SK-N-SH (cell line): ENCODE data around the gene TMCO4. TPM values are rescaled to one million over a fixed set of nuclear protein-coding genes. Genes with fewer than 3 reads are reported as not detected.

ENCODE experiments used
- CTCF ChIA-PET: fragments of 300-600, 350-600 bp; formaldehyde crosslinking; extraction: SDS; loops from one replicate; lab custom pipeline; 2021; lab: Yijun Ruan, JAX
- POLR2A ChIA-PET: fragments of 350-600 bp; sonication (Branson Sonifier 250); formaldehyde crosslinking; extraction: SDS; loops from one replicate; lab custom pipeline; 2020; ENCODE audit warnings: antibody characterized with exemption, inconsistent platforms; lab: Yijun Ruan, JAX
- DNase-seq: peaks from one replicate; pipeline ENCODE4 v3.0.0; 2012
- H2AFZ ChIP-seq: fragments of 200-600 bp; sonication (generic); 2 replicates; pipeline ENCODE4 v1.8.1; 2016; ENCODE audit warnings: antibody characterized with exemption, mild to moderate bottlenecking, low read depth
- H3F3A ChIP-seq: fragments of 200-600 bp; sonication (generic); replicated peaks from 2 replicates; pipeline ENCODE3; 2016; ENCODE audit warnings: antibody characterized with exemption, mild to moderate bottlenecking; ENCODE audit not compliant: insufficient read depth
- H3K27ac ChIP-seq, 2 experiments: fragments of 200-500 bp in 1 of 2; fragments of 200-600 bp in 1 of 2; sonication (Bioruptor generic) in 1 of 2; sonication (generic), shearing (Covaris generic) in 1 of 2; 2 replicates each; pipeline versions ENCODE4 v1.5.1 to v1.6.1; 2014 to 2016; ENCODE audit warnings: low read depth in 2 of 2, inconsistent platforms in 1 of 2, low read length in 1 of 2, mild to moderate bottlenecking in 1 of 2, mixed read lengths in 1 of 2
- H3K27me3 ChIP-seq: fragments of 200-600 bp; sonication (generic), shearing (Covaris generic); 2 replicates; pipeline ENCODE4 v1.6.1; 2016; ENCODE audit warnings: mixed run types; ENCODE audit not compliant: insufficient read depth
- H3K36me3 ChIP-seq, 2 experiments: fragments of 200-500 bp in 1 of 2; fragments of 200-600 bp in 1 of 2; sonication (Bioruptor generic) in 1 of 2; sonication (generic) in 1 of 2; replicated peaks in 1 of 2; 2 replicates each; pipeline versions ENCODE3 to v1.5.1; 2014 to 2016; ENCODE audit warnings: low read length in 1 of 2, mild to moderate bottlenecking in 1 of 2; ENCODE audit not compliant: insufficient read depth in 2 of 2, control insufficient read depth in 1 of 2
- H3K4me1 ChIP-seq, 2 experiments: fragments of 200-500 bp in 1 of 2; fragments of 200-600 bp in 1 of 2; sonication (Bioruptor generic) in 1 of 2; sonication (generic), shearing (Covaris generic) in 1 of 2; 2 replicates each; pipeline versions ENCODE4 v1.5.1 to v1.6.1; 2014 to 2016; ENCODE audit warnings: low read depth in 1 of 2, low read length in 1 of 2, mixed run types in 1 of 2; ENCODE audit not compliant: insufficient read depth in 2 of 2, control insufficient read depth in 1 of 2
- H3K4me2 ChIP-seq: fragments of 200-600 bp; sonication (generic), shearing (Covaris generic); 2 replicates; pipeline ENCODE4 v1.6.1; 2017; ENCODE audit warnings: mixed run types
- H3K4me3 ChIP-seq, 2 experiments: fragments of 200-500 bp in 1 of 2; fragments of 200-600 bp in 1 of 2; sonication (Bioruptor generic) in 1 of 2; sonication (generic), shearing (Covaris generic) in 1 of 2; 2 replicates each; pipeline versions ENCODE4 v1.5.1 to v1.8.1; 2014 to 2016; ENCODE audit warnings: low read depth in 2 of 2, inconsistent platforms in 1 of 2, low read length in 1 of 2, mild to moderate bottlenecking in 1 of 2, mixed read lengths in 1 of 2, moderate library complexity in 1 of 2
- H3K79me2 ChIP-seq: fragments of 200-600 bp; sonication (generic); 2 replicates; pipeline ENCODE4 v1.8.1; 2017; ENCODE audit warnings: mild to moderate bottlenecking; ENCODE audit not compliant: insufficient read depth
- H3K9ac ChIP-seq: fragments of 200-600 bp; sonication (generic); 2 replicates; pipeline ENCODE4 v1.6.1; 2017; ENCODE audit warnings: mixed run types
- H3K9me2 ChIP-seq: fragments of 200-600 bp; sonication (generic); 2 replicates; pipeline ENCODE4 v1.6.1; 2017; ENCODE audit warnings: mixed run types
- H3K9me3 ChIP-seq: fragments of 200-600 bp; sonication (generic); 2 replicates; pipeline ENCODE4 v1.6.1; 2017; ENCODE audit warnings: mixed run types, mild to moderate bottlenecking, moderate library complexity
- H4K20me1 ChIP-seq: fragments of 200-600 bp; sonication (generic); 2 replicates; pipeline ENCODE4 v1.6.1; 2017; ENCODE audit warnings: mild to moderate bottlenecking, mixed run types; ENCODE audit not compliant: insufficient read depth
- EP300 ChIP-seq, 2 experiments: IDR thresholded peaks; 2 replicates each; pipeline versions ENCODE4 v1.4.0 to v1.6.1; 2012; ENCODE audit warnings: borderline replicate concordance in 1 of 2, low read depth in 1 of 2, low read length in 1 of 2
- FOXJ3 ChIP-seq: sonication (generic); formaldehyde crosslinking; IDR thresholded peaks from 2 replicates; pipeline ENCODE4 v1.5.1; 2020; ENCODE audit warnings: mild to moderate bottlenecking, missing genetic modification reagents
- JUND ChIP-seq: IDR thresholded peaks from 2 replicates; pipeline ENCODE4 v1.4.0; 2012
- MEF2A ChIP-seq: IDR thresholded peaks from 2 replicates; pipeline ENCODE4 v1.4.0; 2012; ENCODE audit warnings: low read depth, borderline replicate concordance
- NFIC ChIP-seq: IDR thresholded peaks from 2 replicates; pipeline ENCODE4 v1.4.0; 2012; ENCODE audit warnings: borderline replicate concordance
- NRF1 ChIP-seq: IDR thresholded peaks from 2 replicates; pipeline ENCODE4 v1.6.1; 2012; ENCODE audit warnings: low read depth, mild to moderate bottlenecking, low read length
- POLR2AphosphoS5 ChIP-seq: IDR thresholded peaks from 2 replicates; pipeline ENCODE4 v1.6.1; 2012; ENCODE audit warnings: low read depth, low read length
- RCOR1 ChIP-seq: fragments of 150-350 bp; IDR thresholded peaks from 2 replicates; pipeline ENCODE4 v1.6.1; 2017; ENCODE audit warnings: antibody characterized with exemption, low read length
- RFX5 ChIP-seq: IDR thresholded peaks from 2 replicates; pipeline ENCODE4 v1.6.1; 2012; ENCODE audit warnings: mild to moderate bottlenecking, improper control_type of control experiment, low read length
- RXRA ChIP-seq: IDR thresholded peaks from 2 replicates; pipeline ENCODE4 v1.4.0; 2012; ENCODE audit warnings: low read depth, mild to moderate bottlenecking, borderline replicate concordance
- SIN3A ChIP-seq: IDR thresholded peaks from 2 replicates; pipeline ENCODE4 v1.6.1; 2012; ENCODE audit warnings: low read depth, mild to moderate bottlenecking, low read length, moderate library complexity, borderline replicate concordance
- TCF12 ChIP-seq: IDR thresholded peaks from 2 replicates; pipeline ENCODE4 v1.4.0; 2012
- WGBS: methylation state at CpG from one replicate; pipeline ENCODE4 v1.1.6; 2017; ENCODE audit warnings: low lambda C conversion rate; 5-methylcytosine and 5-hydroxymethylcytosine counted together
- polyA plus RNA-seq, 3 experiments: library from polyadenylated mRNA; depleted of rRNA; stranded (reverse); fragments of >200 nt; gene quantifications; 2 replicates each; pipeline ENCODE4 v1.2.3, GENCODE V29; 2012
- TF ChIP-seq, protein P1 (sequence below): IDR thresholded peaks from 2 replicates; pipeline ENCODE4 v1.4.0; 2012; ENCODE audit warnings: low read depth
- TF ChIP-seq, protein P2 (sequence below): IDR thresholded peaks from 2 replicates; pipeline ENCODE4 v1.4.0; 2012; ENCODE audit warnings: low read depth, borderline replicate concordance
- TF ChIP-seq, protein P3 (sequence below): IDR thresholded peaks from 2 replicates; pipeline ENCODE4 v1.6.1; 2012; ENCODE audit warnings: mild to moderate bottlenecking, low read depth, low read length, moderate library complexity
- TF ChIP-seq, protein P4 (sequence below): fragments of 200-600 bp; sonication (generic); IDR thresholded peaks from 2 replicates; pipeline ENCODE4 v1.6.1; 2017; ENCODE audit warnings: antibody characterized with exemption, mild to moderate bottlenecking, moderate library complexity
- TF ChIP-seq, protein P5 (sequence below): IDR thresholded peaks from 2 replicates; pipeline ENCODE4; 2012

Gene TMCO4
- polyA plus RNA-seq, 1 of the 3 experiments (the other 2 are of a cell fraction): 4.2 TPM

GRCh38 chr1:19668888-19669287 is 130.8 kb downstream of the TMCO4 start:
- no peaks in the 10 kb centered on the region for H3K79me2 ChIP-seq
- no peaks in the 10 kb centered on the region for H3K36me3 ChIP-seq
- H3K4me3 ChIP-seq: no peak overlapping the region
- 52% methylated on average over 8 of the region's 8 CpGs for WGBS
- no peaks in the 10 kb centered on the region for H3K9me3 ChIP-seq
- TF ChIP-seq FOXJ3: no peak
- TF ChIP-seq, protein P1, sequence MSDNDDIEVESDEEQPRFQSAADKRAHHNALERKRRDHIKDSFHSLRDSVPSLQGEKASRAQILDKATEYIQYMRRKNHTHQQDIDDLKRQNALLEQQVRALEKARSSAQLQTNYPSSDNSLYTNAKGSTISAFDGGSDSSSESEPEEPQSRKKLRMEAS: no peak
- no peak for TF ChIP-seq NFIC
- no peak for TF ChIP-seq JUND
- no peak for TF ChIP-seq RCOR1
- no peak for TF ChIP-seq POLR2AphosphoS5
- no peak for TF ChIP-seq EP300 (IDR thresholded peaks at IDR 0.05; ENCODE audit: borderline replicate concordance in 1 of 2, low read depth in 1 of 2, low read length in 1 of 2)
- no peak for TF ChIP-seq MEF2A
- TF ChIP-seq, protein P2, sequence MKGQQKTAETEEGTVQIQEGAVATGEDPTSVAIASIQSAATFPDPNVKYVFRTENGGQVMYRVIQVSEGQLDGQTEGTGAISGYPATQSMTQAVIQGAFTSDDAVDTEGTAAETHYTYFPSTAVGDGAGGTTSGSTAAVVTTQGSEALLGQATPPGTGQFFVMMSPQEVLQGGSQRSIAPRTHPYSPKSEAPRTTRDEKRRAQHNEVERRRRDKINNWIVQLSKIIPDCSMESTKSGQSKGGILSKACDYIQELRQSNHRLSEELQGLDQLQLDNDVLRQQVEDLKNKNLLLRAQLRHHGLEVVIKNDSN: no peak
- no peak for TF ChIP-seq SIN3A
- no peak for TF ChIP-seq RFX5
- TF ChIP-seq TCF12: no peak
- TF ChIP-seq, protein P3, sequence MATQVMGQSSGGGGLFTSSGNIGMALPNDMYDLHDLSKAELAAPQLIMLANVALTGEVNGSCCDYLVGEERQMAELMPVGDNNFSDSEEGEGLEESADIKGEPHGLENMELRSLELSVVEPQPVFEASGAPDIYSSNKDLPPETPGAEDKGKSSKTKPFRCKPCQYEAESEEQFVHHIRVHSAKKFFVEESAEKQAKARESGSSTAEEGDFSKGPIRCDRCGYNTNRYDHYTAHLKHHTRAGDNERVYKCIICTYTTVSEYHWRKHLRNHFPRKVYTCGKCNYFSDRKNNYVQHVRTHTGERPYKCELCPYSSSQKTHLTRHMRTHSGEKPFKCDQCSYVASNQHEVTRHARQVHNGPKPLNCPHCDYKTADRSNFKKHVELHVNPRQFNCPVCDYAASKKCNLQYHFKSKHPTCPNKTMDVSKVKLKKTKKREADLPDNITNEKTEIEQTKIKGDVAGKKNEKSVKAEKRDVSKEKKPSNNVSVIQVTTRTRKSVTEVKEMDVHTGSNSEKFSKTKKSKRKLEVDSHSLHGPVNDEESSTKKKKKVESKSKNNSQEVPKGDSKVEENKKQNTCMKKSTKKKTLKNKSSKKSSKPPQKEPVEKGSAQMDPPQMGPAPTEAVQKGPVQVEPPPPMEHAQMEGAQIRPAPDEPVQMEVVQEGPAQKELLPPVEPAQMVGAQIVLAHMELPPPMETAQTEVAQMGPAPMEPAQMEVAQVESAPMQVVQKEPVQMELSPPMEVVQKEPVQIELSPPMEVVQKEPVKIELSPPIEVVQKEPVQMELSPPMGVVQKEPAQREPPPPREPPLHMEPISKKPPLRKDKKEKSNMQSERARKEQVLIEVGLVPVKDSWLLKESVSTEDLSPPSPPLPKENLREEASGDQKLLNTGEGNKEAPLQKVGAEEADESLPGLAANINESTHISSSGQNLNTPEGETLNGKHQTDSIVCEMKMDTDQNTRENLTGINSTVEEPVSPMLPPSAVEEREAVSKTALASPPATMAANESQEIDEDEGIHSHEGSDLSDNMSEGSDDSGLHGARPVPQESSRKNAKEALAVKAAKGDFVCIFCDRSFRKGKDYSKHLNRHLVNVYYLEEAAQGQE: no peak
- no peak for TF ChIP-seq NRF1
- TF ChIP-seq, protein P4, sequence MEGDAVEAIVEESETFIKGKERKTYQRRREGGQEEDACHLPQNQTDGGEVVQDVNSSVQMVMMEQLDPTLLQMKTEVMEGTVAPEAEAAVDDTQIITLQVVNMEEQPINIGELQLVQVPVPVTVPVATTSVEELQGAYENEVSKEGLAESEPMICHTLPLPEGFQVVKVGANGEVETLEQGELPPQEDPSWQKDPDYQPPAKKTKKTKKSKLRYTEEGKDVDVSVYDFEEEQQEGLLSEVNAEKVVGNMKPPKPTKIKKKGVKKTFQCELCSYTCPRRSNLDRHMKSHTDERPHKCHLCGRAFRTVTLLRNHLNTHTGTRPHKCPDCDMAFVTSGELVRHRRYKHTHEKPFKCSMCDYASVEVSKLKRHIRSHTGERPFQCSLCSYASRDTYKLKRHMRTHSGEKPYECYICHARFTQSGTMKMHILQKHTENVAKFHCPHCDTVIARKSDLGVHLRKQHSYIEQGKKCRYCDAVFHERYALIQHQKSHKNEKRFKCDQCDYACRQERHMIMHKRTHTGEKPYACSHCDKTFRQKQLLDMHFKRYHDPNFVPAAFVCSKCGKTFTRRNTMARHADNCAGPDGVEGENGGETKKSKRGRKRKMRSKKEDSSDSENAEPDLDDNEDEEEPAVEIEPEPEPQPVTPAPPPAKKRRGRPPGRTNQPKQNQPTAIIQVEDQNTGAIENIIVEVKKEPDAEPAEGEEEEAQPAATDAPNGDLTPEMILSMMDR: no peak
- TF ChIP-seq, protein P5, sequence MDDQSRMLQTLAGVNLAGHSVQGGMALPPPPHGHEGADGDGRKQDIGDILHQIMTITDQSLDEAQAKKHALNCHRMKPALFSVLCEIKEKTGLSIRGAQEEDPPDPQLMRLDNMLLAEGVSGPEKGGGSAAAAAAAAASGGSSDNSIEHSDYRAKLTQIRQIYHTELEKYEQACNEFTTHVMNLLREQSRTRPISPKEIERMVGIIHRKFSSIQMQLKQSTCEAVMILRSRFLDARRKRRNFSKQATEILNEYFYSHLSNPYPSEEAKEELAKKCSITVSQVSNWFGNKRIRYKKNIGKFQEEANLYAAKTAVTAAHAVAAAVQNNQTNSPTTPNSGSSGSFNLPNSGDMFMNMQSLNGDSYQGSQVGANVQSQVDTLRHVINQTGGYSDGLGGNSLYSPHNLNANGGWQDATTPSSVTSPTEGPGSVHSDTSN: no peak
- no peak for TF ChIP-seq RXRA
- no peak overlapping the region for H3K9ac ChIP-seq
- no peaks in the 10 kb centered on the region for H3K9me2 ChIP-seq
- H3K27ac ChIP-seq: no peak overlapping the region
- no peak overlapping the region for H2AFZ ChIP-seq
- H3K4me2 ChIP-seq: no peak overlapping the region
- ChIA-PET CTCF (interaction anchor here (1.0 to 33.1 kb wide), 6 partner anchors 9 to 213 kb away, joined by 3 to 553 read pairs (median 4); partner anchors contain the start of gene OTUD3), POLR2A (no interaction called here)
- no peaks in the 10 kb centered on the region; the same call in 1 of the 2 replicates for H3K27me3 ChIP-seq
- H3K4me1 ChIP-seq: peaks cover 0 to 3% of the 10 kb centered on the region in 2 experiments; a peak in 1 of 4 replicates
- H3F3A ChIP-seq: no peaks in the 10 kb centered on the region
- H4K20me1 ChIP-seq: no peaks in the 10 kb centered on the region
- DNase-seq: no peak
